Stimulated activated naive CD8-positive, alpha-beta T cell treated with anti-CD3 and anti-CD28 coated beads, Interleukin-15, Interleukin-2, amounts not matched to agents 100 U/mL and 50 U/mL, for 24 hours (primary cell): Measurements from ENCODE around the gene LCLAT1.

Experiments used
- ATAC-seq: fragments of 150-1000 bp; cut with Tn5 transposase; one replicate; pipeline ENCODE4 v1.10.0; 2021
- DNase-seq: peaks from one replicate; pipeline ENCODE4 v3.0.0; 2021

Gene LCLAT1

GRCh38 chr2:30673127-30673526 is 226.1 kb downstream of the LCLAT1 start:
- ATAC-seq (no peak), DNase-seq (no peak)

GRCh38 chr2:30675758-30676157 is 228.7 kb downstream of the LCLAT1 start:
- ATAC-seq (no peak), DNase-seq (no peak)

DNA sequence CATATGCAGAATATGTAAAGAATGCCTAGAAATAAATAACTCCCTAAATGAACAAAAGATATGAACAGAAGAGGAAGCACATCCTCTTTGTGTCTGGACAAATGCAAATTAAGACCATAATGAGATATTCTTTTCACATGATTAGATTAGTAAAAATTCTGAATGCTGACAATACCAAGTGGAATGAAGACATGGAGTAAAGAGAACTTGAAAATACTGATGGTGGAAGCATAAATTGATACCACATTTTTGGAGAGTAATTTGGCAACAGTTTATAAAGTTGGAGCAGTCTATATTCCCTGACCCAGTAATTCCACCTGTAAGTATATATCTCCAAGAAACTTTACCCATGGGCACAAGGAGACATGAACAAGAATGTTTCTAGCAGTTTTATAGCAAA is 230.2 kb downstream of the LCLAT1 start:
- DNase-seq (no peak), ATAC-seq (no peak)

DNA sequence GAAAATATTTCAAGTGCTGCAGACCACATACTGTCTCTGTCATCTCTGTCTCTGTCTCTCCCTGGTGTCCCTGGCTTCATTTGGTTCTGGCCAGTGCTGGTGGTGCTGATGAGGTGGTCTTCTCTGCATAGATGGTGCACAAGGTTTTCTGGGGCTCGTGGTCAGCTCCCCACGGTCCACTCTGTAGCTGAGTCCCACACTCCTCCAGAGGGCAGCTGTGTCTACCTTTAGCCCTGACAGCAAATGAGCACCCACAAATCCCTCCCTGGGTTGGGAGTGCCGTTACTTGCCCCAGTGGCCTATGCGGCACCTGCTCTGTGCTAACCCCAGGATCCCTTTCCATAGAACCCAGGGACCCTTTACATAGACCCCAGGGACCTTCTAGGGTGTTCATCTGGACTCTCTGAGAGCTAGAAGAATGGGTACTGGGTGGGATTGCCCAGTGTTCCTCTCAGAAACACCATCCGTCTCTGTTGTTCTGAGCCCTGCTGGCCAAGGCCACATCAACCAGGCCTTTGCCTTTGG is 230.9 kb downstream of the LCLAT1 start:
- no peak for ATAC-seq
- DNase-seq = no peak

DNA sequence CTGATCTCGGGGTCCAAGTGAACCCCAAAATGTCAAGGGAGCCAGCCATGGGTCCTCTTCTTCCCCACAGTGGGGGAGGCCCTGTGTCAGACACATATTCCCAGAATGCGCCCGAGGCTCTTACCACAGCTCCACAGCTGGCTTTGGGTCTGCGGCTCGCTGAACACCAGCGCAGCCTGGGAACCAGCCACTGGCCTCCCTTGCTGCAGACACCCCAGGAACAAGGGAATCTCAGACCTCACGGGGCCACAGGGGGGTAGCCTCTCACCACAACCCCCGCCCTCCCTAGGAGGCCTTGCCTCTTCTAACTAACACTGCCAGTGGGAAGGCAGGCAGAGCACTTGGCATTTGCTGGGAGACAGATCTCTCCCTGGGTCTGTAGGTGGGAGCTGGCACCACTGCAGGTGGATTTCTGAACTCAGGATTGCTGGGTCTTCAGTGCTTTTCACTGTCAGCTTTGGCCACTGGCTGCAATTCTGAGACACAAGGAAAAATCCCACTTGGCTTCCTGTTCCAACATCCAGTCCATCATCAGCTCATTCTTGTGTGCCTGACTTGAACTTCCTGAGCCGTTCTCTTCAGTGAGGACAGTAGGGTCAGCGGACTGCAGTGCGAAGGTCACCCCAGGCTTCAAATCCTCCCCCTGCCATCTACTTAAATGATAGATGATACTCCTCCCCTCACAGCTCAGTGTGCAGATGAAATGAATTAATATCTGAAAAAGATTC is 231.5 kb downstream of the LCLAT1 start:
- no peak for DNase-seq
- ATAC-seq = no peak

DNA sequence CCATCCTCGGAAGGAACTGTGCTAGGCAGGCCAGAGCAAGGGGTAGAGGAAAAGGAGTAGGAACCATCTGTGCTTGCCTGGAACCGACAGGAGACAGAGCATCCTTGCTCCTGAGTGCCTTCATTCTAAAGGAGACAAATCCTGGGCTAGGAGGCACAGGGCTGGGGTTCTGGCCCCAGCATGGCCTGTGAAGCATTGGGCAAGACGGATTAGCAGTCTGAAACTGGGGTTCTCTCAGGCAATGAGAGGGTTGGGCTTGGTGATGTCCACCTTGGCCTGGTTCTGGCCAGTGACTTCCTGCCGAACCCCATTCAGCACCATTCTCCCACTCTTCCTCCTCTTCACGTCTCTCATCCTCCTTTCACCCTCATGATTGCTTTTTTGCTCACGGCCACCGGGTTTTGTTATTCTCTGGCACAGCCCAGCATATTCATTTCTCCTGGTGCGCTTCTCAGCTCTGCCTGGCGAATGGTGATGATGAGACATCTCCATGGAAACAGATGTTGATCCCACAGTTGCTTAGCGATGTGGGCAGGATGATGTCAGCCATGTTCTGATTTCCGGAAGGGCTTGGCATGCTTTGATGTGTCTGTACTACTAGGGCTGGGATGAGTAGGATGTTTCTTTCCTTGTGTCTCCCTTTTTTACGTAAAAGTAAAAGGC is 232.5 kb downstream of the LCLAT1 start:
- DNase-seq (no peak), ATAC-seq (peak; percentile 31)

GRCh38 chr2:30680121-30680520 is 233.1 kb downstream of the LCLAT1 start:
- no peak for ATAC-seq
- DNase-seq = no peak

GRCh38 chr2:30681022-30681421 is 234.0 kb downstream of the LCLAT1 start:
- DNase-seq (no peak), ATAC-seq (no peak)

DNA sequence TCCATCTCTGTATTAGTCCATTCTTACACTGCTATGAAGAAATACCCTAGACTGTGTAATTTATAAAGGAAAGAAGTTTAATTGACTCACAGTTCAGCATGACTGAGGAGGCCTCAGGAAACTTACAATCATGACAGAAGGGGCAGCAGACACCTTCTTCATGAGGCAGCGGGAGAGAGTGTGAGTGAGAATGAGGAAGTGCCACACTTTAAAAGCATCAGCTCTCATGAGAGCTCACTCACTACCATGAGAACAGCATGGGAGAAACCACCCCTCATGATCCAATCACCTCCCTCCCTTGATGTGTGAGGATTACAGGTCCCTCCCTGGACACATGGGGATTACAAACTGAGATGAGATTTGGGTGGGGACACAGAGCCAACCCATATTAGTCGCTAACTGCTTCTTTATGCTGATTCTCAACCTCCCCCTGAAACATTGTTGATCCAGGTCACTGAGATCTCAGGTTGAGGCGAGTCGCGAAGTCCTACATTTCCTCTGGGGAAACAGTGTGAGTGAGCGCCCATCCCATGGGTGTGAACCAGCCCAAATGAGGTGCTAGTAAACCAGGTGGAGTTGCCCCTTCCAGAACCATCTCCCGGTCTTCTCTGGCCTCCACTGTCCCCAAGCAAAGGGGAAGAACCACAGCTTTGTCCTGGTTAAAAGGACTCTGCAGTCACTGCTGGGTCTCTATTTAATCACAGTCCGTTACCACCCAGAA is 236.3 kb downstream of the LCLAT1 start:
- DNase-seq (no peak), ATAC-seq (no peak)

DNA sequence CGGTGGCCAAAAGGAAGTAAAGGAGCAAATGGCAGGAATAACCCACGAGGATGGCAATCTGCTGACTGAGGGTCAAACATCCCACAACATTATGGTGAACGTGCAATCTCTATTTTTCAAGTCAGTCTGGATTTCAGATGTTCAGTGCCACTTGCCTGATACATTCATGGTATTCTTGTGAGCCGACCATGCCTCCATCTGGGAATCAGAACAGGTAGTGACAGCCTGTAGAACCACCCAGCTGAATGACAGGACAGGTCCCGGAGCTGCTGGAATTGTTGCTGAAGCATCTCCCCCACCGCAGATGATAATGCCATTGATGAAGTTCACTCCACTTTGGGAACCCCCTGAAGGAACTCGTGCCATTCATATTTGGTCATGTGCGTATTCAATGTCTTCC is 237.0 kb downstream of the LCLAT1 start:
- ATAC-seq (no peak), DNase-seq (no peak)

DNA sequence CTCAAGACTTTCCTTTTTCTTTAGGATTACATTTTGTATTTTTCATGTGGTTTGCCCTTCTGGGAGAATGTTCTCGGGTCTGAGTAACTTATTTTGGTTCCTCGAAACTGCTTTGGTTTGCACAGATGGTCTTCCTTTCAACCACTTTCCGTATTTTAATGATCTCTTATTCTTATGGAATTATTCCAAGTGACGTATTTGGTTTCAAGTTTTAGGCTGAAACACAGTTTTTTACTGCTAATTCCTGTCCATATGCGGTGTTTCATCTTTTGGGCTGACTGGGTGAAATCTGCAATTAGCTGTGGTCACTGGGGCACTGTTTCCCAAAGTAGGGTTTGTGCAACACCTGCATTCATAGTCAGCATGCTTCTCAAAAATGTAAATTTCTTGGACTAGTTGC is 237.5 kb downstream of the LCLAT1 start:
- DNase-seq (no peak), ATAC-seq (no peak)

DNA sequence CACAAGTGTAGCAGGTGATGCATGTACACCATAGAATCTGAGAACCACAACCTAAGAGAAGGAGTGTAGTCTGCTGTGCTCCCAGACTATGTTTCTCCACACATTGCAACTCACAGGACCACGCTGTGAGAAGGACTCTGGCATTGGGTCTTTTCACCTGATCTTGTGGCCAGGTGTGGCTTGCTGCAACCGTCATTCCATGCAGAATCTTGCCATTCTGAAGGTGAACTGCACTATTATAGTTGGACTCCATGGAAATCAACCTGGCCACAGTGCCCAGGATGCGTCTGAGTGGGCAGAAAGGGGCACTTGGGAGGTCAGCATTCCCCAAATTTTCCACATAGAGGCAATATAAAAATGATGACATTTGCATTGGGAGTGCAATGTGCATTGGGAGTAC is 237.9 kb downstream of the LCLAT1 start:
- ATAC-seq = no peak

DNA sequence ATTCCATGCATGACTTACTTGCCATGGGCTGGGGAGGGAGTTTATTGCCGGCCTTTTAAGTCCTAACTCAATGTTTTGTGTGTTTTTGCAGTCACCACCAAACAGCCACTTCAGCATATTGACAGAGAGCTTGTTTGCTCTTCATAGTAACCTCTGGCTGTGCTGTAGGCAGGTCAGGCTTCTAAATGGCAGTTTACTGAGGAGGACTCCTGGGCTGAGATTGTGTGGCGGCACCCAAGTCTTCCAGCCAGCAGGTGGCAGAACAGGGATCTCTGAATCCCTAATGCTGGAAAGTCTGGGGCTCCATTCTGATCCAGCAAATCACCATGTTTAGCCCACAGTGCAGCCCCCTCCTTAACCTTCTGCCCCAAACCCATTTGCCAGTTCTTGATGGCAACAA is 239.0 kb downstream of the LCLAT1 start:
- ATAC-seq = no peak
- DNase-seq = no peak

More for the DNA sequence above, 237.9 kb downstream of the LCLAT1 start:
- DNase-seq = no peak

DNA sequence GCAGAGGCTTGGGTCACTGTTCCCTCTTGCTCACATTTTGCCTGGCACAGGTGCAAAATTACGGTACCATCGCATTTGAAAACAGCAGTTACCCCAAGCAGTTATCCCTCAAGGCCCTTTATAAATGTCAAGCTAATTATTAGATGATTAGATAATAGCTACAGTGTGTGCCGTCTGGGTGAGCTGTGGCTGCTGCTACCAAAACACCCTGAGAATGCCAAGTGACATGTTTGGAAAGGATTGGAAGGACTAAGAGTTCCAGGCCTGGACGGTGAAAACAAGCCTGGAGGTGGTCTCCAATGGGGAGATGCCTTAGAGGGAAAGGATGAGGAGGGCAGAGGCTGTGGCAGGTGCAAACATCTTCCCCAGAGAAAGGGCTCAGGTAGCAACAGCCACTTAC is 239.6 kb downstream of the LCLAT1 start:
- no peak for ATAC-seq
- DNase-seq = no peak

DNA sequence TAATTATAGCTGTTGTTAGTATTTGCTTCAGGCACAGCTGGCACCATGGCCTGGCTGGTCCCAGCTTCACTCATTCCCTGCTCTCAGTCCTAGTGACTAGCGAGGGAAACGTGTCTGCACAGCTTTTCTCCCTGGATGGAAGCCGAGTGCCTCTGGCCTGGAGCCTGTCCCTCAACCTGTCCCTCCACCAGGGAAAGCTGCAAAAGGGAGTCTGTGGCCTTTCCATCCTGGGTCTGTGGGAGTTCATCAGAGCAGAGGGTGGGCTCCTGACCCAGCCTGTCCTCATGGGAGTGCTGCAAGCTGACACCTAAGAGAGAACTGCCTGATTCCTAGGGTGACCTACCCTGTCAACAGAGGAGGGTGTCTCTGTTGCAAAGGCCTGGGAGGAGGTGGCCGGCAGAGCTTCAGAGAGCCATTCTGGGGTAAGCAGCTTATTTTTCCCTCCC is 241.9 kb downstream of the LCLAT1 start:
- DNase-seq (no peak), ATAC-seq (no peak)

- DNase-seq (no peak), ATAC-seq (no peak)
Observed at GRCh38 chr2:30689496-30690125, 242.6 kb downstream of the LCLAT1 start.

DNA sequence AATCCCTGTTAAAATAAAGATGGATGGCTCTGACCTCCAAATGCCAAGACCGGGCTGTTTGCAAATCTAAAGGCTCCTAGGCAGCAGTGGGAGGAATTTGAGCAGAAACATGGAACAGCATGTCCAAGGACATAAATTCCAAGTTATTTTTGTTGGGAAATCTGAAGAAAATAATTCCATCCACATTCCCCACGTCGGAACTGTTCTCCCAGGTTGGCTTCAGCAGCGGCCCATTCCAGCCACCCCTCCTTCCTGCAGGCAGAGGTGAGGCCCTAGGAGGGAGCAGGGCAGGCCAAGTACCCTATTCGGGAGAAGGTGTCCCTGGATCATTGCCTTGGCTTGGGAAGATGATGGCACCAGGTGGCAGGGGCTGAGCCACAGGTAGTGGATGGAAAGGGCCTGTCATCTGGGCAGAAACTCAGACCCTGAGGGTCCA is 243.1 kb downstream of the LCLAT1 start:
- ATAC-seq = no peak
- no peak for DNase-seq

DNA sequence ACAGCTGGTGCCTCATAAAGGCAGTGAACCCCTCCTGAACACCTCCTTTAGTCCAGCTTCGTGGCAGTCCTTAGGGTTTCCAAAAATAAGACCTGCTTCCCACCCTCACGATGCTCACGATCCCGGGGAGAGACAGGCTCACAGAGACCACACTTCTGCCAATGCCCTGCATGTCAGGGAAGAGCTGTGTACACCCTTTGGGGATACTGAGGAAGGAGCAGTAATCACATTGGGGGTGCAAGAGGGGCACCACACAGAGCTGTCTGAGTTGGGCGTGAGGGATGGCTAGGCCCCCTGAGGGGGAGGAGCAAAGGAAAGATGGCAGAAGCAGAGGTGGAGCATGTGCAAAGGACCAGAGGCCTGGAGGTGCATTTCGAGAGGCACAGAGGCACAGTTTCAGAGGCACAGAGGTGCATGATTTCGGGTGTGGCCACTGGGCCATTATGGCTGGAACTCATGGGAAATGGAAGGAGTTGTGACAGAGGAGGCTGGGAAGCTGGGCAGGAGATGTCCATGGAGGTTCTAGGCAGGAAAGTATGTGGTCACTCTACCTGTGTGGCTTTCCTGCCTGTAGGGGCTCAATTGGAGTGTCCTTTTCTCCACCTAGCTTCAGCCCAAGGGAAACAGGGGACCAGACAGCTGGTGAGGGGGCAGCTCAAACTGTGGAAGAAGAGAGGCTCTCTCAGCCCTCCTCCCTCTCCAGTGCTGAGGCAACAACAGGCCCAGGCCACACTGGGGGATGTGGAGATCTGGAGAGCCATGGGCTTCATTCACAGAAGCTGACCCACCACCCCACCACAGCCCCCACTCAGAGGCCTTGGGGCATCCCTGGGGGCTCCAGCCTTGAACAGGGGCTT is 244.3 kb downstream of the LCLAT1 start:
- DNase-seq = no peak
- no peak for ATAC-seq

DNA sequence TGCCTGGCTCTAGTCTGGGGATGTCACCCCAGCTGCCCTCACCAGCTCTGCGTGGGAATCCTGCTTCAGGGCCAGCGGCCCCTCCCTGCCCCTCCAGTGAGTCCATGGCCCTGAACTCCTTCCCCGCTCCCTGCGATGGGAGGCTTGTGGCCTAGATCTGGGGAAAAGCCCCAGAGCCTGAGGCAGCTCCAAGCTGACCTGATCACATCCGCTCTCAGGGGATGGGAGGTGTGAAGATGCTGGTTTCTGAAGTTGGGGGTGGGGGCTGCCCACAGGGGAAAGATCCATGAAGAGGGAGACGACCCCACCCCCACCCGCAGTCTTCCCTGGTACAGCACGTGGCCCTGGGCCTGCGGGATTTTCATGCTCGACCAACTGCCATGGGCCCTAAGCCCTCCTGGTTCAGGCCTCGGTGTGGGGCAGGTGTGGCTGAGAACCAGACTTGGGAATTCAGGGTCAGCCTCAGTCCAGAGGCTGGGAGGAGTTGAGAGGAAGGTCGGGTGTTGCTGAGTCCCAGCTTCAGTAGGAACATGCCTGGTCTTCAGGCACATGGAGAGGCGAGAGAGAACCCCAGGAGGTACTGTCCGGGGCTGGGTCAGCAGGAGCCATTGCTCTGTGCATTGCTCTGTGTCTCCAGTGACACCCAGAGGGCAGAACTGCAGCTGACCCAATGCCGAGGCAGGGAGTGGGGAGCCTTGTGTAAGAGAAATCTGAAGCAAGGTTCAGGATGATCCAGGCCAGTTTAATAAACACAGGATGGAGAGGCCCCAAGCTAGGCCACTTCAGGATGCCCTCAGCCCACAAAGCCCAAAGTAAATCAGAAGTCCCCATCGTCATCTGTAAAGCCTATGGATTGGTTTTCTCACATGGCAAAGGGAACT is 245.1 kb downstream of the LCLAT1 start:
- ATAC-seq (no peak), DNase-seq (no peak)

DNA sequence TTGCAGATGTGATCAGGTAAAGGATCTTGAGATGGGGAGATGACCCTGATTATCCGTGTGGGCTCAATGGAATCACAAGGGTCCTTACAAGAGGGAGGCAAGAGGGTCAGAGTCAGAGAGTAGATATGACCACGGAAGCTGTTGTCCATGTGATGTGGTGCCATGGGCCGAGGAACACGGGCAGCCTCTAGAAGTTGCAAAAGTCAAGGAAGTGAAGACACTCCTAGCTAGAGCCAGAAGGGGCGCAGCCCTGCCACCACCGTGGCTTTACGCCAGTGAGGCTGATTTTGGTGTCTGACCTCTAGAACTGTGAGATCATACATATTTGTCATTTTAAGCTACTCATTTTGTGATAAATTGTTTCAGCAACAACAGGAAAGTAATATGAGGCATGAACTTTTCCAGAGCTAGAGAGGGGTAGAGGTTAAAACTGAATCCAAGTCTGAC is 245.8 kb downstream of the LCLAT1 start:
- ATAC-seq (no peak), DNase-seq (no peak)
